OCI-LY7 (cell line): ENCODE data around the gene IL5RA. TPM values are rescaled to one million over a fixed set of nuclear protein-coding genes. Genes with fewer than 3 reads are reported as not detected.

Source experiments
- BruUV-seq: library from RNA; stranded (reverse); fragments of 400-500 nt; replicated peaks from 2 replicates; lab custom pipeline; 2021; lab: Mats Ljungman, UMichigan
- CTCF ChIA-PET: fragments of 300-600 bp; sonication (Branson Sonifier 250); formaldehyde crosslinking; loops from one replicate; lab custom pipeline; 2022; ENCODE audit warnings: antibody characterized with exemption; ENCODE audit not compliant: unreplicated experiment; lab: Charles Lee
- POLR2A ChIA-PET: fragments of 300-600 bp; sonication (Branson Sonifier 250); formaldehyde crosslinking; loops from one replicate; lab custom pipeline; 2022; ENCODE audit warnings: antibody characterized with exemption; lab: Charles Lee
- DNase-seq: peaks from one replicate; pipeline ENCODE4 v3.0.0-alpha.2; 2015; ENCODE audit warnings: low spot score
- H2AFZ ChIP-seq: fragments of 200-600 bp; sonication (generic), shearing (Covaris generic); 2 replicates; pipeline ENCODE4 v1.6.1; 2014; ENCODE audit warnings: mild to moderate bottlenecking, antibody characterized with exemption, low read length, moderate library complexity
- H3K27ac ChIP-seq: fragments of 200-600 bp; sonication (generic); 2 replicates; pipeline ENCODE4 v1.5.1; 2014; ENCODE audit warnings: mixed run types, low read depth, mild to moderate bottlenecking, moderate library complexity, low read length, inconsistent platforms; ENCODE audit not compliant: poor library complexity, severe bottlenecking
- H3K36me3 ChIP-seq: fragments of 200-600 bp; sonication (generic); 2 replicates; pipeline ENCODE4 v1.6.1; 2014; ENCODE audit warnings: mild to moderate bottlenecking, antibody characterized with exemption, low read length, moderate library complexity, mixed read lengths; ENCODE audit not compliant: insufficient read depth
- H3K4me1 ChIP-seq: fragments of 200-600 bp; sonication (generic); 2 replicates; pipeline ENCODE4 v1.5.1; 2014; ENCODE audit warnings: mild to moderate bottlenecking, low read length; ENCODE audit not compliant: insufficient read depth, poor library complexity, severe bottlenecking
- H3K4me2 ChIP-seq: fragments of 200-600 bp; sonication (generic); 2 replicates; pipeline ENCODE4 v1.6.1; 2014; ENCODE audit warnings: mild to moderate bottlenecking, low read length
- H3K4me3 ChIP-seq: fragments of 200-600 bp; sonication (generic); 2 replicates; pipeline ENCODE4 v1.5.1; 2014; ENCODE audit warnings: mild to moderate bottlenecking, low read depth, low read length; ENCODE audit not compliant: poor library complexity, severe bottlenecking
- H3K79me2 ChIP-seq: fragments of 200-600 bp; sonication (generic); 2 replicates; pipeline ENCODE4 v1.6.1; 2016; ENCODE audit warnings: low read depth, mild to moderate bottlenecking, low read length, moderate library complexity, mixed read lengths; ENCODE audit not compliant: insufficient read depth
- H3K9me2 ChIP-seq: fragments of 200-600 bp; sonication (generic); 2 replicates; pipeline ENCODE4 v1.6.1; 2016; ENCODE audit warnings: mild to moderate bottlenecking, low read length, mixed read lengths; ENCODE audit not compliant: insufficient read depth
- H3K9me3 ChIP-seq: fragments of 200-600 bp; sonication (generic); 2 replicates; pipeline ENCODE4 v1.6.1; 2014; ENCODE audit warnings: mild to moderate bottlenecking, mixed run types, low read length, mixed read lengths
- H4K20me1 ChIP-seq: fragments of 200-600 bp; sonication (generic); 2 replicates; pipeline ENCODE4 v1.6.1; 2014; ENCODE audit warnings: mild to moderate bottlenecking, antibody characterized with exemption, low read length, moderate library complexity, mixed read lengths; ENCODE audit not compliant: insufficient read depth
- EZH2phosphoT487 ChIP-seq: fragments of 200-600 bp; sonication (generic); IDR thresholded peaks from 2 replicates; pipeline ENCODE4 v1.6.1; 2018; ENCODE audit warnings: low read depth, borderline replicate concordance, mild to moderate bottlenecking, mixed run types, antibody characterized with exemption, low read length, moderate library complexity, mixed read lengths
- intact Hi-C: fragments of 100-400 bp; cut with micrococcal nuclease; formaldehyde crosslinking; loops from one replicate; pipeline ENCODE4 v1.10.0; 2022; ENCODE audit not compliant: unreplicated experiment
- total RNA-seq, 2 experiments: library from RNA; depleted of rRNA in 1 of 2; stranded (reverse); fragments of >200 nt in 1 of 2; shearing (Covaris generic) in 1 of 2; gene quantifications; 2 replicates each; pipeline ENCODE4 v1.2.3, GENCODE V29; 2014 to 2022
- TF ChIP-seq, protein P1 (sequence below): fragments of 200-600 bp; sonication (generic); conservative IDR thresholded peaks from 2 replicates; pipeline ENCODE4 v1.5.1; 2014; ENCODE audit warnings: mild to moderate bottlenecking, antibody characterized with exemption, low read length, moderate library complexity, mixed read lengths

IL5RA gene
- total RNA-seq, 2 experiments from 2014 or later = not detected

DNA sequence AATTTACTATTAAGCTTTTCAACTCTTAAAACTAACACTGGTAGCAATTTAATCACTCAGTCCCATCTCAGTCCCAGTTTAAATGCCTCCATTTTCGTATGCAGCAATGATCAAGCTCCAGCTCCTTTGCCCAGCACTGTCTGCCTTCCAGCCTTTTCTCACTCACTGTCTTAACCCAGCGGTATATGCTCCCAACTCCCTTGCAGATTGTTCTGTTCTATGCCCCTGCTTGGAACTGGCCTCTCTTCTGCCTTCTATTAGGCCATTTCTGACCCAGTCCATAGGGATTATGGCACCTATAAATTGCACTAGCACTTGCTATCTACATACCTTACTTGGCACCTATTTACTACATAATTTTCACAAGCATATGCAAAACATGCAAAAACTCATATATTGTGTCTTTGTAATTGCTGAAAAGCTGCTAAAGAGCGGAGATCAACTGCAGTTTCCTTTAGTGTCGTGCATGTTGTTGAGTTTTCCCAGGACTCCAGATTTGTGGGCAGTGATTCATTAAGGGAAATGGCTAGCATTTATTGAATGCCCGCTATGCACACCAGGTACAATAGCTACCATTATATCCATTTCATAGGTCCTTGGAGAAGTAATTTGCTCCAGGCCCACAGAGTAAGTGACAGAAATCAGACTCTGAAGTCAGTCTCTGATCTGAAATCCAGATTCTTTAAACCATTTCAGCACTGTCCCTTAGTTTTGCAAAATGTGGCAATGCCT is 44.9 kb upstream of the IL5RA start:
- no peak for DNase-seq
- Histone ChIP-seq H3K36me3 (peaks cover 98% of the 10 kb centered on the region), H3K4me2 (no peak overlapping the region), H3K27ac (no peak overlapping the region), H3K9me3 (no peaks in the 10 kb centered on the region), H3K4me3 (no peak overlapping the region), H2AFZ (no peak overlapping the region), H3K79me2 (no peaks in the 10 kb centered on the region), H4K20me1 (no peaks in the 10 kb centered on the region), H3K4me1 (no peaks in the 10 kb centered on the region), H3K9me2 (no peaks in the 10 kb centered on the region)
- no peak for TF ChIP-seq EZH2phosphoT487
- TF ChIP-seq, protein P1, sequence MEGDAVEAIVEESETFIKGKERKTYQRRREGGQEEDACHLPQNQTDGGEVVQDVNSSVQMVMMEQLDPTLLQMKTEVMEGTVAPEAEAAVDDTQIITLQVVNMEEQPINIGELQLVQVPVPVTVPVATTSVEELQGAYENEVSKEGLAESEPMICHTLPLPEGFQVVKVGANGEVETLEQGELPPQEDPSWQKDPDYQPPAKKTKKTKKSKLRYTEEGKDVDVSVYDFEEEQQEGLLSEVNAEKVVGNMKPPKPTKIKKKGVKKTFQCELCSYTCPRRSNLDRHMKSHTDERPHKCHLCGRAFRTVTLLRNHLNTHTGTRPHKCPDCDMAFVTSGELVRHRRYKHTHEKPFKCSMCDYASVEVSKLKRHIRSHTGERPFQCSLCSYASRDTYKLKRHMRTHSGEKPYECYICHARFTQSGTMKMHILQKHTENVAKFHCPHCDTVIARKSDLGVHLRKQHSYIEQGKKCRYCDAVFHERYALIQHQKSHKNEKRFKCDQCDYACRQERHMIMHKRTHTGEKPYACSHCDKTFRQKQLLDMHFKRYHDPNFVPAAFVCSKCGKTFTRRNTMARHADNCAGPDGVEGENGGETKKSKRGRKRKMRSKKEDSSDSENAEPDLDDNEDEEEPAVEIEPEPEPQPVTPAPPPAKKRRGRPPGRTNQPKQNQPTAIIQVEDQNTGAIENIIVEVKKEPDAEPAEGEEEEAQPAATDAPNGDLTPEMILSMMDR = no peak
- ChIA-PET CTCF (interaction anchor here (0.5 kb wide), 1 partner anchor 26 kb away, joined by 3 read pairs; no protein-coding TSS in a partner anchor), POLR2A (interaction anchor here (0.7 to 1.2 kb wide), 4 partner anchors 15 to 217 kb away, joined by 3 to 4 read pairs (median 3); no protein-coding TSS in a partner anchor)
- intact Hi-C loops = no loop called here
- BruUV-seq = no TSS peak

DNA sequence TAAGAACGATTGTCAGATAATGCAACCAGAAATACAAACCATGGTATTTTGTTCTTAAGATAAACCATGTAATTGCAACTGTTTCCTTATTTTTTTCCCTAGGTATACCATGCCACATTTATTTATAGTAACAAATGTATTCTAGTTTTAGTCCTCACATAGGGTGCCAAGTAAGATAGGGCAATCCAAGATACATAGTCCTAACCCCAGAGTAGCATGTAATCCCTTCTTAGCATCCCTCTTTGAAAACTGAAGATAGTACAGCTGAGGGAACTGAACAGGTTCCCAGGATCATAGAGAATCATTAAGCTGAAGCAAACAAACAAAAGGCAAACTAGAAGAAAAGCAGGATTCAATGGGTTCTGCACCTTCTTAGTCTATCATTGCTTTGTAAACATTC is 41.3 kb upstream of the IL5RA start:
- no peak for DNase-seq
- Histone ChIP-seq H3K27ac (no peak overlapping the region), H3K4me3 (no peak overlapping the region), H4K20me1 (peaks cover 8% of the 10 kb centered on the region; the same call in 1 of the 2 replicates), H2AFZ (no peak overlapping the region), H3K9me2 (no peaks in the 10 kb centered on the region), H3K4me1 (no peaks in the 10 kb centered on the region), H3K4me2 (no peak overlapping the region), H3K9me3 (no peaks in the 10 kb centered on the region), H3K79me2 (no peaks in the 10 kb centered on the region), H3K36me3 (peaks cover 98% of the 10 kb centered on the region)
- BruUV-seq = no TSS peak
- ChIA-PET POLR2A (interaction anchor here (0.6 to 1.3 kb wide), 3 partner anchors 22 to 304 kb away, joined by 3 to 7 read pairs (median 4); no protein-coding TSS in a partner anchor), CTCF (no interaction called here)
- TF ChIP-seq, protein P1 = no peak
- TF ChIP-seq EZH2phosphoT487 = no peak
- intact Hi-C loops = no loop called here

DNA sequence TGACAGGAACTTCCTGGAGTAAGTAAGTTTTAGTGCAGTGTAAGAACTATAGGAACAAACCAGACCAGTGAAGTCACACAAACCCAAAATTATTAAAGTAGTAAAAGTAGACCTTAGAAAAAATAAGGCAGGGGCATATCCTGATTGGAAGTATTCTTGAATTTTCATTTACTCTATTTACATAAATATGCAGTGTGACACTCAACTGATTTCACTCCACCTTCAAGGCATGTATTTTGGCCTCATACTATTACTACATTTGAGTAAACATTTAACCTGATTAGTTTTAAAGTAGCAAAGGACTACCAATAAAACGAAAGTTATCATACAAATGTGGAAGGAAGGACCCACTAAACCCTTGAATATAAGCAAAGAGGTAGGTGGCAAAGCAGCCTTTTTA is 39.4 kb upstream of the IL5RA start:
- no TSS peak for BruUV-seq
- Histone ChIP-seq H3K27ac (no peak overlapping the region), H4K20me1 (peaks cover 17% of the 10 kb centered on the region; the same call in 1 of the 2 replicates), H3K4me1 (no peaks in the 10 kb centered on the region), H2AFZ (no peak overlapping the region), H3K79me2 (no peaks in the 10 kb centered on the region; the same call in 1 of the 2 replicates), H3K4me2 (no peak overlapping the region), H3K9me3 (no peaks in the 10 kb centered on the region), H3K36me3 (peaks cover 98% of the 10 kb centered on the region), H3K9me2 (no peaks in the 10 kb centered on the region), H3K4me3 (no peak overlapping the region)
- no peak for TF ChIP-seq EZH2phosphoT487
- TF ChIP-seq, protein P1 = no peak
- ChIA-PET CTCF (no interaction called here), POLR2A (interaction anchor here (1.0 kb wide), 1 partner anchor 10 kb away, joined by 3 read pairs; no protein-coding TSS in a partner anchor)
- DNase-seq = no peak
- intact Hi-C loops = no loop called here
